Measurements from ENCODE around the gene SPRR2B.
"Not testable (repeated sequence)": the region's sequence is repeated elsewhere in the genome, so short reads cannot be mapped to it uniquely, and the experiment has no call there.

Gene SPRR2B

DNA sequence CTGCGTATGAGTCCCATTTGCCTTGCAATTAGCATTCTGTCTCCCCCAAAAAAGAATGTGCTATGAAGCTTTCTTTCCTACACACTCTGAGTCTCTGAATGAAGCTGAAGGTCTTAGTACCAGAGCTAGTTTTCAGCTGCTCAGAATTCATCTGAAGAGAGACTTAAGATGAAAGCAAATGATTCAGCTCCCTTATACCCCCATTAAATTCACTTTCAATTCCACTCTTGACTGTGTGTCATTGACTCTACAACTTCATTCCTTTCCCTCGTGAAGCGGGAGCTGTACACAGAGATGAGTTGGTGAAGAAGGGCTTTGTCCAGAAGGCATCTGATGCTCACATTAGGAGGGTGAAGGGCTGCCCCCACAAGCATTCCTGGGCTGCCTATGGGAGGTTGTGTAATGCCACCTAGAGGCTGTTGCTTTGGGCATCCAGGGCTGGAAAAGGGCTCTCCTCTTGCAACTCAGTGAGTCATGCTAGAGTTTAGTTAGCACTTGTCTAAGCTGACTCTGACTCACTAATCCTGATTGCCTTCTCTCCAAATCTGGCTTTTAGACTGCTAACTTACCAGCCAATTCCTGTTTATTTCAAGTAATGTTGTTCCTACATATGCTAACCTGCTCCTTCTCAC, 38.6 kb downstream of the SPRR2B start:
- DNase-seq: no peak

DNA sequence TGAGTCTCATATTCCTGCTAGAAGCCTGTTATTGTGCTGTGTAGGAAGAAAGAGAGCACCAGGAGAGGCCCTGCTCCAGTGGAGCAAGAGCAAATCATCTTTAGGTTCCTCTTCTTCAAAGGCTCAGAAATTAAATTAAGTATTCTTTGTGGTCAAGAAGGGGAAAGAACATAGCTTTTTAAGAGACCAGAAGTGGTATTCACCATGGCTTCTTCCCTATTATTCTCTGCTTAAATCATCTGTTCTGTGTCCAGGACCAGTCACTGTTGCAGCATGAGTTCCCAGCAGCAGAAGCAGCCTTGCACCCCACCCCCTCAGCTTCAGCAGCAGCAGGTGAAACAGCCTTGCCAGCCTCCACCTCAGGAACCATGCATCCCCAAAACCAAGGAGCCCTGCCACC, 39.3 kb downstream of the SPRR2B start:
- DNase-seq: no peak

DNA sequence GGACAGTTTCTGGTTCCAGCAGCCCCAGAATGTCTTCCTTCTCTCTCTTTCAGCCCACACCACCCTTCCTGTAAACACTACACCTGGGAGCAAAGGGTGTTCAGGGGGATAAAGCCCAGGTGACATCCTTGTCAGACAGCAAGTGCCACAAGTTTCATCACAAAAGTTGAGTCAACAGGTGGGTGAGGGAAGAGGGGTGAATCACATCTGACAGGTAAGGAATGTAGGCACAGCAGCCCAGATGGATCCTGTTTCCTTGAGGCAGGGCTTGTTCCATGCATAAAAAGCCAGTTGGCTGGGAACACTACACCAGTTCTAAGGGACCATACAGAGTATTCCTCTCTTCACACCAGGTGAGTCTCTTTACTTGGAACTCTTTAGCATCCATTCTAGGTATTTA, 40.5 kb downstream of the SPRR2B start, which contains the start of gene SPRR1B:
Gene SPRR1B (plus strand): TSS at position 309 of the 400 bp plus-strand sequence. CDS start 1,143 bp downstream, outside the sequence.
- no peak for DNase-seq

DNA sequence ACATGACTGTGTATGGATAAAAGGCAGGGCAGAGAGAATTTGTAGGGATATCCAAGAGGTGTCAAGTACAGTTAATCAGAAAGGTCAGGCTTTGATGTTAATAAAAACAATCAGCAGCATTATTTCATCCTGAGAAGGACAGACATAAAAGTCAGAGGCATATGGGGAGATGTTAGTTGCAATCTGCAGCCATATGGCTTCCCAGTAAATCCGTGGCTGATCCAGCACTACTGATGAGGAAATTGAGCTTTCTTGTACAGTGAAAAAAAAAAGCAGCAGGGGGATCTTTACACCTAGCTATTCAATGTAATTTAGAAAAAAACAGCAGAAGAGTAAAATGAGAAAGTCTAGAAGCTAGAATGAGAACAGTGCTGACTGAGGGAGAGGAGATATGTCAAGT, 42.6 kb downstream of the SPRR2B start:
- DNase-seq: no peak

DNA sequence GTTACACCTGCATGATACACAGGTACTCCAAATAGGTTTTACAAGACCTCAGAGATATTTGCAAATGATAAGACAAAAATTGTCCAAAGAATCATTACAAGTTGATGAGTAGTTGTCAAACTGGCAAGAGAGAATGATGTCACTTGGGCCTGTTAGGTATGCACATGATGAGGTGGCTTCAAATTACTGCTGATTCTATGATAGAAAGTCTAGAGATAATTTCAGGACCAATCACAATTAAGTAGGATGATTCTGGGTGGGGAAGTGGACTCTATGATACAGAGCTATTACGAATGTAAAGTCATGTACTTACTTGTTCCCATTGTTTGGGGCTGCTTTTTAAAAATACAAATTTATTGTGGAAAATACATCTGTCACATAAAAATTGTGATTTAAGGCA, 45.6 kb downstream of the SPRR2B start:
- DNase-seq: no peak

DNA sequence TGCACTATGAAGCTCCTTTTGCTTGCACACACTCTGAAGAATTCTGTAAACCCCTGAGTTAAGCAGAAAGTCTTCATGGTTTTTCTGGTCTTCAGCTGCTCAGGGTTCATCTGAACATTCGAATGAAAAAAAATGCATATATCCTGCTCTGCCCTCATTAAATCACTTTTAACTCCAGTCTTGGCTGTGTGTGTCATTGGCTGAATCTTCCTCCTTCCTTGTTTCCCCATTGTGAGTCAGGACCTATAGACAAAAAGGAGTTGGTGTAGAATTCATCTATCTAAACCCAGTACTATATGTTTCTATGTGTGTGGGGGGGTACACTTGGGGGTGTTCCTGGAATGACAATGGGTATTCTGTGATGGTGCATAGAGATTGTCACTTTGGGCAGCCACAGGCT, 47.0 kb downstream of the SPRR2B start:
- no peak for DNase-seq

DNA sequence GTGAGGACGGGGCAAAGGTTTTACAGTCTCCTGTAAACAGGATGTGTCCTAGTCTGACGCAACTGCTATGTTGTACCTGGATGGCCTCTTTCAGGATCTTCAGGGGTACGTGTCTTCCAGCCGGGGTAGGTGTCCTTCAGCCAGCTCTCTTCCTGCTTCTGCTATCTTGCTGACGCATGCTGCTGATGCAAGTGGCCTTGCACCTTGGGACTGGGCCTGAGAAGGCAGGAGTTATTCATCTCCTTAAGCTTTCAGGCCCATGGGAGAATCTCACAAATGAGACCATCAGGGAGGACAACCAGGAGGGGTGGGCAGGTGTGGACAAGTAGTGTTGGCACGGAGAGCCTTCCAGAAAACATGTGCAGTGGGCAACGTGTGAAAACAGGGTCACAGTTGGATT, 48.3 kb downstream of the SPRR2B start:
- DNase-seq: no peak

DNA sequence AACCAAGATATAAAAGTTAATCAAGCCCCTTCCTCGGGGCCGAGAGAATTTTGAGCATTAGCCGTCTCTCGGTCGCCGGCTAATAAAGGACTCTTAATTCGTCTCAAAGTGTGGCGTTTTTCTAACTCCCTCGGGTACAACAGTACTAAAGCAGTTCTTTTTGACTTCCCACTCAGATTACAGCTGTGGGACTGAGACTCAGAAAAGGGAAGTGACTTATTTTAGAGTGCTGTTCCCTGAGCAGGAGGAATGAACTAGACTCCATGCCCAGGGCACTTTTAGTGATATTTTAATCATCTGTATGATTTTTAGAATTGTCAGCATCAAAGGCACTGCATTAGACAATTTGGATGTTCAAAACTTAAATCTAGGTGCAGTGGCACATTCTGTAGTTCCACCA, 49.1 kb downstream of the SPRR2B start:
- not testable (repeated sequence) for DNase-seq

DNA sequence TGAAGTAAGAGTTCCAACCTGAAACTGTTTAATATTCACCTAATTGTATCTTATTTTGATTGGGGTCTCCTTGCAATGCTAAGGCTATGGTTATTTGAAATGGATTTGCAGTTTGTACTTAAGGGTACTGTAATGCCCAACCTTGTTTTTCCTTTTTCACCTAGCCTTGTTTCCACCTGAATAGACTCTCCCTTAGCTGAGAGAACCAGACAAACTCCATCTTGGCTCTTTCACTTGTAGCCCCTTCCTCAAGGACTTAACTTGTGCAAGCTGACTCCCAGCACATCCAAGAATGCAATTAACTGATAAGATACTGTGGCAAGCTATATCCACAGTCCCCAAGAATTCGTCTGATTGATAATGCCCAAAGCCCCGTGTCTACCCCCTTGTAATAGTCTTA, 49.6 kb downstream of the SPRR2B start:
- DNase-seq: not testable (repeated sequence)

Data from T1000 (cell line).